ENCODE data around the gene AFG1L.

Gene AFG1L

GRCh38 chr6:108454356-108454755 lies 159.5 kb downstream of the AFG1L start:
- DNase-seq (ENCODE audit: low read depth): no peak

DNA sequence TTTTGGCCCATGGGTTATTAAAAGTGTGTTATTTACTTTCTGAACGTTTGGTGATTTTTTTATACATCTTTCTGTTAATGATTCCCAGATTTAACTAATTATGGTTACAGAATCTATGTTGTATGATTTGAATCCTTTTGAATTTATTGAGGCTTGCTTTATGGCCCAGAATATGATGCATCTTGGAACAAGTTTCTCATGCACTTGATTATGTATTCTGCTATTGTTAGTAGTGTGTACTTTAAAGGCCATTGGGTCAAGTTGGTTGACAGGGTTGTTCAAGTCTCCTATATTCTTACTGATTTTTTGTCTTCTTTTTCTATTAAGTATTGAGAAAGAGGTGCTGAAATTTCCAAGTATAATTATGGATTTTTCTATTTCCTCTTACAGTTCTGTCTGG lies 160.8 kb downstream of the AFG1L start:
- DNase-seq (ENCODE audit: low read depth): no peak

- DNase-seq (ENCODE audit: low read depth): no peak
These were observed 168.9 kb downstream of the AFG1L start for GRCh38 chr6:108463784-108464183.

- no peak for DNase-seq (ENCODE audit: low read depth)
These were observed 169.7 kb downstream of the AFG1L start for GRCh38 chr6:108464418-108465097.

DNA sequence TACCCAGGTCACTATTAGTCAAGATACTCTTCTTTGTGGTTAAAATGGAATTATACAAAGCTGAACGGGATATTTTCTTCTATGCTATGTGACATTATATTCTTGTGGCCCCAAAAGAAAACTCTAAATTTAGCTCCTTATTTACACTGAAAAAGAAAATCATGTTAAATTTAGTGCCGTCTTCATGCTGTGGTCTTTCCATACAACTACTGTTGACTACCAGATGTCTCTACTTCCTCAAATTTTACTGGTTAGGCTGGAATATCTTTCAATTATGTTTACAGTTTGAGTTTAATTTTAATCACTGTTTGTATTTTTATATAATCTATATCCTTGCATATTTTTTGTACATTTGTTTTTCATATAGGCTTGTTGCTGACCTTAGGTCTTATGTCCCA lies 170.2 kb downstream of the AFG1L start:
- DNase-seq (ENCODE audit: low read depth): no peak

DNA sequence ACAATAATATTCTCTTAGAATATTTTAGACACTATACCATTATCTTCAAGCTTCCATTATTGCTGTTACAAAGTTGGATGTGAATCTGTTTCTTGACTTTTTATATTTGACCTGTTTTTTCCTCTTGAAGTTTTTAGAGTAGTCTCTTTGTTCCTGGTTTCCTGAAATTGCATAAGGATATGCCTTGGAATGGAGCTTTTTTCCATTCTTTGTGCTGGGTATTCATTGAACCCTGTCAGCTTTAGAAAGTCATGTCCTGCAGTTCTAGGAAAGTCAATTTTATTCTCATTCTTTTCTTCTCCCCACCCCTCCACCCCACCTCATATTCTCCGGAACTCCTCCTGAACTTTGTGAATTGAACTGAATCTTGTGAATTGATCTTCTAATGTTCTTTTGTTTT lies 173.5 kb downstream of the AFG1L start:
- DNase-seq (ENCODE audit: low read depth): no peak

DNA sequence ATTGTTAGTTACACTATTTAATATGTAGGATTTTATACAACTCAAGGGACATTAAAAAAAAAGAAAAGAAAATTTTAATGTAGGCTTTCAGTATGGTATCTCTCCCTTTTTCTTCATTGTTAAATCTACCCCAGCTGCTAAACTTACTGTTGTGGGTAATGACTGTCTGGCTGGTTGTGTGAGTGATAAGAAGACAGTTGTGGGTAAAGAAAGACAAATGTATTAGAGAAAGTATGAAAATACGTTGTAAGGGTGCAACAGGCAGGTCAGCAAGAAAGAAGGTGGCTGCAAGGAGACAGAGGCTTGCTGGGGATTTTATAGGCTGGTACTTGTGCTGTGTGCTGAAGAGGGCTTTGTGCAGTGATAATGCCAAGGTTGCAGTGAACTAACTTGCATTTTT lies 174.5 kb downstream of the AFG1L start:
- DNase-seq (ENCODE audit: low read depth): no peak

DNA sequence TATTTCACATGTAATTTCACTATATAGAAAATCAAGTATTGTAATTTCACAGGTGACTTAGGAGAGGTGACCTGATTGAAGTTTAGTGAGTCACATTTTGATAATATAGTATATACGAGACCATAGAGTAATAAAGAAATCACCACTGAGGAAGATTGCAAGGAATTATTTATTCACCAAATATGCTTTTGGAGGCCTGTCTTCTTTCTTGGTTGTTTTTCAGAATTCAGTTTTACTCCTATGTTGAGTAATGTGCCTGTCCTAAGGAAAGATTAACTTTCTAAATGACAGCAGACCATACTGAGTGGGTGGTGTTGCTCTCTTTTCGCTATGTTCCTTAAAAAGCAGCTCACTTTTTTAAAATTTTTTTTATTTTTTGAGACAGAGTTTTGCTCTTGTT lies 178.3 kb downstream of the AFG1L start:
- no peak for DNase-seq (ENCODE audit: low read depth)

GRCh38 chr6:108476376-108476775 lies 181.5 kb downstream of the AFG1L start:
- no peak for DNase-seq (ENCODE audit: low read depth)

- DNase-seq (ENCODE audit: low read depth): no peak
These were observed 182.1 kb downstream of the AFG1L start for GRCh38 chr6:108476847-108477430.

GRCh38 chr6:108482559-108482958 lies 187.7 kb downstream of the AFG1L start:
- no peak for DNase-seq (ENCODE audit: low read depth)

GRCh38 chr6:108484016-108484415 lies 189.2 kb downstream of the AFG1L start:
- no peak for DNase-seq (ENCODE audit: low read depth)

GRCh38 chr6:108489699-108490098 lies 194.8 kb downstream of the AFG1L start:
- no peak for DNase-seq (ENCODE audit: low read depth)

- no peak for DNase-seq (ENCODE audit: low read depth)
These were observed 197.4 kb downstream of the AFG1L start for GRCh38 chr6:108492131-108492766.

GRCh38 chr6:108494434-108494833 lies 199.6 kb downstream of the AFG1L start:
- DNase-seq (ENCODE audit: low read depth): no peak

DNA sequence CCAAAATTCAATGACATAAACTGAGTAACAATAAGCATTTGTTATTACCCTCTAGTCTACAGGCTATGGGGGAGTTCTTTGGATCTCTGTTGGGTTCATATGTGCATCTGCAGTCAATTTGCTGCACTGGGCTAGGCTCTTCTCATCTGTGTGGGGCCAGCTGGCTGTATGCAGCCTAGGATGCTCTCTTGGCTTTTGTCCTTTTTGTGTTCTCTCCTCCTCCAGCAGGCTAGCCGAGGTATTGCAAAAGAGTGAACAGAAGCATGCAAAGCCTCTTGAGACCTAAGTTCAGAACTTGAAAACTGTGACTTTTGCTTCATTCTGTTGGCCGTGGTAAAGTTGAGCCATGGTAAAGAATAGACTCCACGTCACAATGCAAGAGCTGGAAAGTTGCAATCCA lies 203.0 kb downstream of the AFG1L start:
- no peak for DNase-seq (ENCODE audit: low read depth)

- DNase-seq (ENCODE audit: low read depth): no peak
These were observed 206.7 kb downstream of the AFG1L start for GRCh38 chr6:108501559-108501958.

- DNase-seq (ENCODE audit: low read depth): no peak
These were observed 208.0 kb downstream of the AFG1L start for GRCh38 chr6:108502832-108503231.

DNA sequence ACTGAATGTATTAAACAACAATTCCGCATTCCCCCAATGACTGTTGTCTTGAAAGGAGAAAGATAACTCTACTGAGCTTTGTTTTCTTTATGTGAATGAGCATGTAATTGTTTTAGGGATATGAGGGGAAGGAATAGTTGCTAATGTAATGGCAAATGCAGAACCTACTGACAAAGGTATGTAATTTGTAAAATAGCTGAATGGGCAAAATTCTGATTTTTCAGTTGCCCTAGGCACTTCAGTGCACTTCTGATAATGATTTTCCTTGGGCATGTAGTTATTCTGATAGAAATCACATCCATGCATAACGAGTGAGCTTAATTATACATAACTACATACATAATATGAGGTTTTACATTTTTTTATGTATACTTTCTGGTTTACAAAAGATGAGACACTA lies 212.5 kb downstream of the AFG1L start:
- no peak for DNase-seq (ENCODE audit: low read depth)

DNA sequence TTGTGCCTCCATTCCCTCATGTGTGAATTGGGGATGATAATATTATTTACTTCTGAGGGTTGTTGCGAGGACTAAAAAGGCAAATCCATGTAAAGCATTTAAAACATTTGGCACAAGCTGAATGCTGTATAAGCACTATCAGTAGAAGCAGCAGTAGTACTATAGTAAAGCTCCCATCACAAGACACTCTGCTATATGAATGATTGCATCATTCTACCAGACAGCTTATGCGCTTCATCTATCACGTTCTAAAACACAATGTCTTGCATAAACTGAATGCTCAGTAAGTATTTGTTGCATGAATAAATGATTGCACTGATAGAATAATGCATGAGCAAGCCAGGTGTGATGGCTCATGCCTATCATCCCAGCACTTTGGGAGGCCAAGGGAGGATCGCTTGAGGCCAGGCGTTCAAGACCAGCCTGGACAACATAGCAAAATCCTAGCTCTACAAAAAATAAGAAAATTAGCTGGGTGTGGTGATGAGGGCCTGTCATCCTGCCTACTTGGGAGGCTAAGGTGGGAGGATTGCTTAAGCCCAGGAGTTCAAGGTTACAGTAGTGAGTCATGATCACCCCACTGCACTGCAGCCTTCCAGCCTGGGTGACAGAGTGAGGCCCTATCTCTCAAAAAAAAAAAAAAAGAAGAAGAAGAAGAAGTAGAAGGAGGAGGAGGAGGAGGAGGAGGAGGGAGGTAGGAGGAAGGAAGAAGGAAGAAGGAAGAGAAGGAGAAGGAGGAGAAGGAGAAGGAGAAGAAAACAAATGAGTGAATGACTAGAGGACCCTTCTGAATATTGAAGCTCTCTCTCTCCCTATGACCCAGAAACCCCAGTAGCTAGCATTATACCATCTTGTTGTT lies 215.8 kb downstream of the AFG1L start:
- DNase-seq (ENCODE audit: low read depth): no peak

- DNase-seq (ENCODE audit: low read depth): no peak
These were observed 224.1 kb downstream of the AFG1L start for GRCh38 chr6:108518714-108519576.

DNA sequence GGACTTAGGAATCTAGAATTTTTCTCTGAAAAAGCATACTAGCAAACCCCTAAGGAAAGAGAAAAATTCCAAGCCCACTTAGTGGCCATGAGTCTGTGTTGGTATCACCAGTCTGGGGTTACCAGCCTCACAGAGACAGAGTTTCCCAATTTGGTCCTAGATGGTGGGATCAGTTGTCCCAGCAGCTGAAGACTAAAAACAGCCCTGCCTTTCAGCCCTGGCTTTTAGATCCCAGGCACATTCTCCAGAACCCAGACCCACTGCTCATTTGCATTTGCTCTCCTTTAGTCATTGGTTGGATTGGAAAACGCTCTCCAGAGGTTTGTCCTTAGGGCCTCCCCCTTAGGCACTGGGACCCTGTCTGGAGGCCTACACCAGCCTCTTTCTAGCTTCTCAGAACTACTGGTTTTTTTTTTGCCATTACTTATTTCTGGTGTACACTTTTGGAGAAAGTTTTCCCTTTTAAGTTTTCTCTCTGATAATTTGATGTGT lies 226.8 kb downstream of the AFG1L start:
- DNase-seq (ENCODE audit: low read depth): no peak
